GM12865 (cell line): ENCODE results near the gene CCDC40.

Experiments used
- DNase-seq: peaks from one replicate; pipeline ENCODE4 v3.0.0; 2010; ENCODE audit warnings: low read depth
- H3K4me3 ChIP-seq: 2 replicates; pipeline ENCODE4 v1.5.1; 2011; ENCODE audit warnings: mild to moderate bottlenecking, low read depth, low read length, control low read depth
- CTCF ChIP-seq: IDR thresholded peaks from 2 replicates; pipeline ENCODE4 v1.5.1; 2011; ENCODE audit warnings: low read length, control low read depth, low read depth, inconsistent platforms; ENCODE audit not compliant: insufficient read depth; ENCODE audit errors: missing control alignments

Gene CCDC40

DNA sequence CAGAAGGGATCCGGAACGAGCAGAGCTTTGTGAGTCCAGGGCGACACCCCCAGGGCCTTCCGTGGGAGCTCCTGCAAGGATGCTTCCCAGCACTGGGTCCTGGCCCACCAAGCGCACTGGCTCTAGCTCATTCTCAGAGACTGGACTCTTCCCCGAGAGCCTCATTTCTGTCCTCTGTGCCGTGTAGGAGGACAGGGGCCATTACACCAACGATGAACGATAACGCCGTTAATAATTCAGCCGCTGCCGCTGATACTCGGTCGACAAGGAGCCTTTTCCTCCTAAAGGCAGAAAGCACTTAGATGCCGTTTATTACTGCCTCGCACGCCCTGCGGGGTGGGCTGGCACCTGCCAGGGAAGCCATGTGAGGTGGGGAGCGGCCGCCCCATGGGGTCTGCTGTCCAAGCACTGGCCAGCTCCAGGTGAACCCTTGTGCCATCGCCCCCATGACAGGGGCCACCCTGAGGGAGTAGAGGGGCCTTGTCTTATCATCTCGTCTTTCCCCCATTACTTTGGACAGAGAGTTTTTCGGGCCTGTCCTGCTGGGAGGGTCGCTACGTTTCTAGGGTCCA, 34.3 kb upstream of the CCDC40 start:
- no peak overlapping the region for H3K4me3 ChIP-seq
- no peak for TF ChIP-seq CTCF
- no peak for DNase-seq

GRCh38 chr17:80002690-80003490, 33.6 kb upstream of the CCDC40 start:
- DNase-seq = no peak
- TF ChIP-seq CTCF = no peak
- no peak overlapping the region for H3K4me3 ChIP-seq

DNA sequence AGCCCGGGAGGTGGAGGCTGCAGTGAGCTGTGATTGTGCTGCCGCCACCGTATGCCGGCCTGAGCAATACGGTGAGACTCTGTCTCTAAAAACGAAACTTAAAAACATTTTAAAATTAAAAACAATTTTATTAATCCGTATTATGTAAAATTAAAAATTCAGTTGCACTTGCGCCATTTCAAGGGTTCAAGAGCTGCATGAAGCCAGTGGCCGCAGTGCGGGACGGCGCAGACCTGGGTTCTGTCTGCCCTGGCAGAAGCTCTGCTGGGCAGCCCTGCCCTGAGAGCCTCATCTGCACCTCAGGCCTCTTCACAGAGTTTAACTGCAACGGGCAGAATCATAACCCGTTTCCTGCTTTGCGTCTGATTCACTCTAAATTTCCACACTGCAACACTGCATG, 32.5 kb upstream of the CCDC40 start:
- DNase-seq = no peak
- no peak overlapping the region for H3K4me3 ChIP-seq
- no peak for TF ChIP-seq CTCF

- peak; percentile 95 for TF ChIP-seq CTCF
- H3K4me3 ChIP-seq = no peak overlapping the region
- DNase-seq = peak; percentile 56
Measured at GRCh38 chr17:80005360-80006338, 30.8 kb upstream of the CCDC40 start.

DNA sequence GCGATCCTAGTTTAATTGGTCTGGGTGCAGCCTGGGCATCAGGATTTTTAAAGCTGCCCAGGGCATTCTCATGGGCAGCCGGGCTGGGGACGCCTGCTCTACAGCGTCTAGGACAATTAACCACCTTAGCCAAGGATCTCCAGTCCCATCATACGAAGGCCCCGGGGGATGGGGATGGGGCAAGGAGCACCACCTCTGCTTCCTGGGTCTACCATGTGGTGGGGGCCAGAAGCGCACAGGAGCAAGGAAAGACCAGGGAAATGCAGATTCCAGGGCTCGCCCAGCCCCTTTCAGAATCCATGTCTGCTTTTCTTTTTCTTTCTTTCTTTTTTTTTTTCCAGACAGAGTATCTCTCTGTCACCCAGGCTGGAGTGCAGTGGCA, 30.1 kb upstream of the CCDC40 start:
- no peak for TF ChIP-seq CTCF
- DNase-seq = no peak
- no peak overlapping the region for H3K4me3 ChIP-seq

DNA sequence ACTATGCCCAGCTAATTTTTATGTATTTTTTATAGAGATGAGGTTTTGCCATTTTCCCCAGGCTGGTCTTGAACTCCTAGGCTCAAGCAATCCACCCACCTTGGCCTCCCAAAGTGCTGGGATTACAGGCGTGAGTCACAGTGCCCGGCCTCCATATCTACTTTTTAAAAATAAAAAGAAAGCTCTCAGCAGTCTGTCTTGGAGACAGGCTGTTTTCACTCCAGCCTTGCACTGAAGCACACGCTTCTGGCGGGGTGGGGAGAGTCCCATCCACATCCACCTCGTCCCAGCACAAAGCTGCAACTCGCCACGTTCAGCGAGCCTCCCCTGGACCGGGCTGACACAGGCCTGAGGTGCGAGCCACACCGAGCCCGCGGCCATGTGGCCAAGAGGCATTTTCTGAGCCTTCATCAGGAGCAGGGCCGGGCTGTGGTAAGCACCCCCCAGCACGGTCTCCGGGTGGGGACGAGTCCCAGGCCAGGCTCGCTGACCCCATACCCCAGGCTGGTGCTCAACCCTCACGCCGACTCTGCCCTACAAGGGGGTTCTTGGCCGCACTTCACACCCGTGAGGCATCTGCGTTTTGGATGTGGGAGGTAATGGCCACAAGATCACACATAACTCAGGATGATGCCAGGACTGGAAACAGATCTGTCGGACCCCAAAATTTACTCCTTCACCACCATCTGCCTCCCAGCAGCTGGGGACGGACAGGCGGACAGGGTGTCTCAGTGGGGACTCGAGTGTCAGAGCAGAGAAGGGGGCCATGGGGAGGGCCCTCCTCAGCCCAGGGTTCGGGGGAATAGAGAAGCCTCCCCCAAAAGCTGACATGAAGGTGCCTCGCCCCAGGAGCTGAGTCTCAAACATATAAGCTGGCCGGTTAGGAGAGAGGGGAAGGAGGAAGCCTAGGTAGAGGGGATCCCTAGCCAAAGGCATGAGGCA, 29.4 kb upstream of the CCDC40 start:
- no peak for TF ChIP-seq CTCF
- no peak for DNase-seq
- no peak overlapping the region for H3K4me3 ChIP-seq
